Astrocyte (in vitro differentiated cells and primary cell): Measurements from ENCODE around the gene NCKAP5L. TPM values are rescaled to one million over a fixed set of nuclear protein-coding genes. Genes with fewer than 3 reads are reported as not detected.
A peak's percentile ranks its signal among the peaks of the same experiment; 100 is the strongest.

Source experiments
- DNase-seq: peaks from one replicate; pipeline ENCODE4 v3.0.0-alpha.2; 2010; ENCODE audit warnings: low read depth
- FAIRE-seq: peaks from 2 replicates; lab custom pipeline; 2011; peaks lifted over from hg19 to GRCh38; lab: Jason Lieb, UNC
- H2AFZ ChIP-seq: 2 replicates; pipeline ENCODE4 v1.6.0; 2012; ENCODE audit warnings: low read depth, low read length, inconsistent platforms
- H3K27ac ChIP-seq: 2 replicates; pipeline ENCODE4 v1.5.1; 2011; ENCODE audit warnings: low read depth, low read length, inconsistent platforms
- H3K27me3 ChIP-seq: 2 replicates; pipeline ENCODE4 v1.6.0; 2011; ENCODE audit warnings: low read length, inconsistent platforms; ENCODE audit not compliant: insufficient read depth
- H3K36me3 ChIP-seq: 2 replicates; pipeline ENCODE4 v1.5.1; 2011; ENCODE audit warnings: low read length, inconsistent platforms; ENCODE audit not compliant: insufficient read depth
- H3K4me1 ChIP-seq: 2 replicates; pipeline ENCODE4 v1.5.1; 2011; ENCODE audit warnings: low read length, inconsistent platforms; ENCODE audit not compliant: insufficient read depth
- H3K4me2 ChIP-seq: 2 replicates; pipeline ENCODE4 v1.6.0; 2012; ENCODE audit warnings: low read length, inconsistent platforms
- H3K4me3 ChIP-seq: 2 replicates; pipeline ENCODE4 v1.5.1; 2011; ENCODE audit warnings: low read depth, mild to moderate bottlenecking, low read length, inconsistent platforms; ENCODE audit not compliant: insufficient read depth
- H3K79me2 ChIP-seq: 2 replicates; pipeline ENCODE4 v1.6.0; 2012; ENCODE audit warnings: mild to moderate bottlenecking, low read length, inconsistent platforms; ENCODE audit not compliant: insufficient read depth
- H3K9ac ChIP-seq: 2 replicates; pipeline ENCODE4 v1.6.0; 2012; ENCODE audit warnings: mild to moderate bottlenecking, low read length, inconsistent platforms
- H3K9me3 ChIP-seq: 2 replicates; pipeline ENCODE4 v1.5.1; 2012; ENCODE audit warnings: low read depth, mild to moderate bottlenecking, low read length, inconsistent platforms; ENCODE audit not compliant: insufficient read depth
- H4K20me1 ChIP-seq: 2 replicates; pipeline ENCODE4 v1.6.0; 2012; ENCODE audit warnings: low read length, inconsistent platforms; ENCODE audit not compliant: insufficient read depth
- H3K27ac Mint-ChIP-seq: one replicate; pipeline ENCODE4 v1.8.0; 2021; ENCODE audit warnings: mild to moderate bottlenecking, mixed read lengths; ENCODE audit not compliant: unreplicated experiment
- H3K27me3 Mint-ChIP-seq: one replicate; pipeline ENCODE4 v1.8.0; 2021; ENCODE audit warnings: low read depth, mixed read lengths; ENCODE audit not compliant: unreplicated experiment
- H3K36me3 Mint-ChIP-seq: one replicate; pipeline ENCODE4 v1.8.0; 2021; ENCODE audit warnings: low read depth, mixed read lengths; ENCODE audit not compliant: unreplicated experiment
- H3K4me1 Mint-ChIP-seq: one replicate; pipeline ENCODE4 v1.8.0; 2021; ENCODE audit warnings: low read depth, mixed read lengths; ENCODE audit not compliant: unreplicated experiment
- H3K4me3 Mint-ChIP-seq: one replicate; pipeline ENCODE4 v1.8.0; 2021; ENCODE audit warnings: mild to moderate bottlenecking, moderate library complexity, mixed read lengths; ENCODE audit not compliant: unreplicated experiment
- H3K9me3 Mint-ChIP-seq: one replicate; pipeline ENCODE4 v1.8.0; 2021; ENCODE audit warnings: mild to moderate bottlenecking, mixed read lengths; ENCODE audit not compliant: unreplicated experiment
- EZH2 ChIP-seq: IDR thresholded peaks from 2 replicates; pipeline ENCODE4 v1.6.1; 2012; ENCODE audit warnings: mild to moderate bottlenecking, low read length, inconsistent platforms; ENCODE audit not compliant: insufficient read depth
- total RNA-seq: library from RNA; stranded (reverse); gene quantifications from 2 replicates; pipeline ENCODE4 v1.2.1, GENCODE V29; 2021
- TF ChIP-seq, protein P1 (sequence below): IDR thresholded peaks from 2 replicates; pipeline ENCODE4 v1.5.1; 2011; ENCODE audit warnings: low read depth, mild to moderate bottlenecking, inconsistent platforms, low read length, moderate library complexity; ENCODE audit not compliant: insufficient read depth

Gene NCKAP5L
- total RNA-seq, 1 donor from 2014 or later: 59.5 TPM

DNA sequence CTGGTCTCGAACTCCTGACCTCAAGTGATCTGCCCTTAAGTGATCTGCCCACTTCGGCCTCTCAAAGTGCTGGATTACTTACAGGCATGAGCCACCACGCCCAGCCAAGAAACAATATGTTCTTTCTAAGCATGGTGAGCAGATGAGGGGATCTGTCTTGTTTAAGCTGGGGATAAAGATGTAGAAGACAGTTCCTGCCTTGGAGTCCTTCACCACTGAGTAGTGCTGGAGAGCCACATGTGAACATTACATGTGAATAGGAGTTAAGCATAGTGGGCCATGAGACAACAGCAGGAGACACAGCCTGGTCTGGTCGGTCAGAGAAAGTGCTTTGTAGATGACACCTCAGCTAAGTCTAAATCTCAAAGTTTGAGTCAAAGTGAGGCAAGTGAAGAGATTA is 60.9 kb downstream of the NCKAP5L start:
- Histone ChIP-seq H3K27ac (no peak overlapping the region), H3K79me2 (no peaks in the 10 kb centered on the region), H4K20me1 (peaks cover 21% of the 10 kb centered on the region), H2AFZ (no peak overlapping the region), H3K9me3 (no peaks in the 10 kb centered on the region), H3K4me1 (no peaks in the 10 kb centered on the region), H3K27me3 (no peaks in the 10 kb centered on the region), H3K4me2 (no peak overlapping the region), H3K36me3 (peaks cover 26% of the 10 kb centered on the region), H3K4me3 (no peak overlapping the region), H3K9ac (no peak overlapping the region)
- FAIRE-seq (no peak), DNase-seq (no peak)
- TF ChIP-seq, protein P1, sequence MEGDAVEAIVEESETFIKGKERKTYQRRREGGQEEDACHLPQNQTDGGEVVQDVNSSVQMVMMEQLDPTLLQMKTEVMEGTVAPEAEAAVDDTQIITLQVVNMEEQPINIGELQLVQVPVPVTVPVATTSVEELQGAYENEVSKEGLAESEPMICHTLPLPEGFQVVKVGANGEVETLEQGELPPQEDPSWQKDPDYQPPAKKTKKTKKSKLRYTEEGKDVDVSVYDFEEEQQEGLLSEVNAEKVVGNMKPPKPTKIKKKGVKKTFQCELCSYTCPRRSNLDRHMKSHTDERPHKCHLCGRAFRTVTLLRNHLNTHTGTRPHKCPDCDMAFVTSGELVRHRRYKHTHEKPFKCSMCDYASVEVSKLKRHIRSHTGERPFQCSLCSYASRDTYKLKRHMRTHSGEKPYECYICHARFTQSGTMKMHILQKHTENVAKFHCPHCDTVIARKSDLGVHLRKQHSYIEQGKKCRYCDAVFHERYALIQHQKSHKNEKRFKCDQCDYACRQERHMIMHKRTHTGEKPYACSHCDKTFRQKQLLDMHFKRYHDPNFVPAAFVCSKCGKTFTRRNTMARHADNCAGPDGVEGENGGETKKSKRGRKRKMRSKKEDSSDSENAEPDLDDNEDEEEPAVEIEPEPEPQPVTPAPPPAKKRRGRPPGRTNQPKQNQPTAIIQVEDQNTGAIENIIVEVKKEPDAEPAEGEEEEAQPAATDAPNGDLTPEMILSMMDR: no peak
- no peak for TF ChIP-seq EZH2
- Mint-ChIP-seq H3K4me1 (peaks cover 5% of the 10 kb centered on the region), H3K4me3 (no peak overlapping the region), H3K27me3 (no peaks in the 10 kb centered on the region), H3K9me3 (no peaks in the 10 kb centered on the region), H3K27ac (no peak overlapping the region), H3K36me3 (peaks cover 22% of the 10 kb centered on the region)

DNA sequence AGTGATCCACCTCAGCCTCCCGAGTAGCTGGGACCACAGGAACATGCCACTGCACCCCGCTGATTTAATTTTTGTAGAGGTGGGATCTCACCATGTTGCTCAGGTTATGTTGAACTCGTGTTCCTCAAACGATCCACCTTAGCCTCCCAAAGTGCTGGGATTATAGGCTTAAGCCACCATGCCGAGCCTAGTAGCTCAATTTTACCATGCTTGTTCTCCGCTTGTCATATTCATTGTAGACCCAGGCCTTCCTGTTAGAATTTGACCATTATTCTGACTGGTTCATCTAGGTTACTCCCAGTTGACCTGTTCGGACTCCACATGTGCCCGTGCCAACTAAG is 62.1 kb downstream of the NCKAP5L start:
- no peaks in the 10 kb centered on the region for H3K4me1 ChIP-seq
- no peaks in the 10 kb centered on the region for H3K9me3 ChIP-seq
- Mint-ChIP-seq H3K9me3 (no peaks in the 10 kb centered on the region), H3K27me3 (no peaks in the 10 kb centered on the region), H3K27ac (peak overlapping the region; percentile 75), H3K4me3 (no peak overlapping the region), H3K4me1 (peaks cover 5% of the 10 kb centered on the region), H3K36me3 (peaks cover 32% of the 10 kb centered on the region)
- TF ChIP-seq, protein P1: no peak
- TF ChIP-seq EZH2: no peak
- no peak overlapping the region for H3K4me3 ChIP-seq
- H3K9ac ChIP-seq: no peak overlapping the region
- DNase-seq (no peak), FAIRE-seq (no peak)
- no peak overlapping the region for H3K27ac ChIP-seq
- H2AFZ ChIP-seq: no peak overlapping the region
- H3K27me3 ChIP-seq: no peaks in the 10 kb centered on the region
- H3K4me2 ChIP-seq: no peak overlapping the region
- peaks cover 39% of the 10 kb centered on the region for H3K36me3 ChIP-seq
- peaks cover 33% of the 10 kb centered on the region for H4K20me1 ChIP-seq
- no peaks in the 10 kb centered on the region for H3K79me2 ChIP-seq

DNA sequence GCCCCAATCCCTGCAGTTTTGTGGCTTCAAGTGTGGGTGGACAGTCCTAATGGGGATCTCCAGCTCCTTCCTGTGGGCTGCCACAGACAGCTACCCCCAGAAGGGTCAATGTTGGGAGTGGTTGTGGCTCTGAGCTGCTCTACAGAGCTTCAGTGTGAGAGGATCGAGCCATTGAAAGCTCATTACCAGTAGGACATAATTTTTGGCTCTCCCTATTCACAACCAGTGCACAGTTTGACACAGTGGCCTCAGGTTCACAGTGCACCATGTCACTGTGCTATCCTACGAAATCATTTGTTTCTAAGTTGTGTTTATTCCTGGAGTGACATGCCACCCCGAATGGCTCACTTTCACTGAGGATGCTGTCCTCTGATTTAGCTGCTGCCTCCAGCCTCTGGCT is 64.1 kb downstream of the NCKAP5L start:
- FAIRE-seq (no peak), DNase-seq (no peak)
- Histone ChIP-seq H3K4me3 (no peak overlapping the region), H3K4me1 (no peaks in the 10 kb centered on the region), H3K9me3 (no peaks in the 10 kb centered on the region), H3K4me2 (no peak overlapping the region), H4K20me1 (peaks cover 45% of the 10 kb centered on the region), H2AFZ (no peak overlapping the region), H3K36me3 (peaks cover 49% of the 10 kb centered on the region), H3K27ac (no peak overlapping the region), H3K79me2 (peaks cover 1% of the 10 kb centered on the region), H3K9ac (no peak overlapping the region), H3K27me3 (no peaks in the 10 kb centered on the region)
- TF ChIP-seq, protein P1: no peak
- TF ChIP-seq EZH2: no peak
- Mint-ChIP-seq H3K36me3 (peaks cover 32% of the 10 kb centered on the region), H3K9me3 (no peaks in the 10 kb centered on the region), H3K4me3 (no peak overlapping the region), H3K27me3 (no peaks in the 10 kb centered on the region), H3K4me1 (peaks cover 5% of the 10 kb centered on the region), H3K27ac (no peak overlapping the region)
